Measurements from ENCODE around the gene METTL9. TPM values are rescaled to one million over a fixed set of nuclear protein-coding genes. Genes with fewer than 3 reads are reported as not detected.
A peak's percentile ranks its signal among the peaks of the same experiment; 100 is the strongest.
"Not testable (repeated sequence)": the region's sequence is repeated elsewhere in the genome, so short reads cannot be mapped to it uniquely, and the experiment has no call there.

The METTL9 gene
- total and polyA plus RNA-seq, 3 donors from 2014 or later: 42.4 to 77.5 (median 70.5) TPM

DNA sequence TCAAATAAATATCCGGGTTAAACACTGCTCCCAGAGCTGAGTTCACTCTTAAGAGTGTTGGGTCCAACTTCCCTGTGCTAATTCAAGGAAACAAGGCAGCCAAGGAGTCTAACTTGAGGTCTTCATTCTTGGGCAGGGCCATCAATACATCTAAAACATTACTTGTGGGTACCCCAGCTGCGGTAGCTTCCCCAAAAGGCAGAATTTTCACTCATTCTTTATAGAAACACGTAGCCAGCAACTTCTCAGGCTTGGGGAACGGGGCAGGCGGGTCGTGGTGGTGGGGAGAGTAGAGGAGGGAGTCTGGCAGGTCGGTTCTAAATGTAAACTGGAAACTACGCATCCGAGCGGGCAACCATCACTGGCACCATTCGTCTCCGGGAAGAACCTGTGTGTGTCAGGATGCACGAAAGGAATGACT lies 666 bp upstream of the METTL9 start:
- Histone ChIP-seq H3K4me3 (peak overlapping the region; percentile 87 to 88), H3K9me3 (no peaks in the 10 kb centered on the region), H3K27me3 (no peaks in the 10 kb centered on the region), H3K27ac (peak overlapping the region; percentile 94 to 96), H3K4me1 (peaks cover 15% of the 10 kb centered on the region), H3K36me3 (ENCODE audit: low read depth, missing control alignments) (no peaks in the 10 kb centered on the region)
- 1 to 2% methylated on average over 13 of the region's 13 CpGs for WGBS, 2 donors
- peak; percentile 30 for DNase-seq
- no peak for TF ChIP-seq POLR2A (IDR thresholded peaks at IDR 0.05)
- TF ChIP-seq, protein P1, sequence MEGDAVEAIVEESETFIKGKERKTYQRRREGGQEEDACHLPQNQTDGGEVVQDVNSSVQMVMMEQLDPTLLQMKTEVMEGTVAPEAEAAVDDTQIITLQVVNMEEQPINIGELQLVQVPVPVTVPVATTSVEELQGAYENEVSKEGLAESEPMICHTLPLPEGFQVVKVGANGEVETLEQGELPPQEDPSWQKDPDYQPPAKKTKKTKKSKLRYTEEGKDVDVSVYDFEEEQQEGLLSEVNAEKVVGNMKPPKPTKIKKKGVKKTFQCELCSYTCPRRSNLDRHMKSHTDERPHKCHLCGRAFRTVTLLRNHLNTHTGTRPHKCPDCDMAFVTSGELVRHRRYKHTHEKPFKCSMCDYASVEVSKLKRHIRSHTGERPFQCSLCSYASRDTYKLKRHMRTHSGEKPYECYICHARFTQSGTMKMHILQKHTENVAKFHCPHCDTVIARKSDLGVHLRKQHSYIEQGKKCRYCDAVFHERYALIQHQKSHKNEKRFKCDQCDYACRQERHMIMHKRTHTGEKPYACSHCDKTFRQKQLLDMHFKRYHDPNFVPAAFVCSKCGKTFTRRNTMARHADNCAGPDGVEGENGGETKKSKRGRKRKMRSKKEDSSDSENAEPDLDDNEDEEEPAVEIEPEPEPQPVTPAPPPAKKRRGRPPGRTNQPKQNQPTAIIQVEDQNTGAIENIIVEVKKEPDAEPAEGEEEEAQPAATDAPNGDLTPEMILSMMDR (IDR thresholded peaks at IDR 0.05): no peak
- intact Hi-C loops (cut with DNase I; ENCODE audit: low total_unique reads): no loop called here

DNA sequence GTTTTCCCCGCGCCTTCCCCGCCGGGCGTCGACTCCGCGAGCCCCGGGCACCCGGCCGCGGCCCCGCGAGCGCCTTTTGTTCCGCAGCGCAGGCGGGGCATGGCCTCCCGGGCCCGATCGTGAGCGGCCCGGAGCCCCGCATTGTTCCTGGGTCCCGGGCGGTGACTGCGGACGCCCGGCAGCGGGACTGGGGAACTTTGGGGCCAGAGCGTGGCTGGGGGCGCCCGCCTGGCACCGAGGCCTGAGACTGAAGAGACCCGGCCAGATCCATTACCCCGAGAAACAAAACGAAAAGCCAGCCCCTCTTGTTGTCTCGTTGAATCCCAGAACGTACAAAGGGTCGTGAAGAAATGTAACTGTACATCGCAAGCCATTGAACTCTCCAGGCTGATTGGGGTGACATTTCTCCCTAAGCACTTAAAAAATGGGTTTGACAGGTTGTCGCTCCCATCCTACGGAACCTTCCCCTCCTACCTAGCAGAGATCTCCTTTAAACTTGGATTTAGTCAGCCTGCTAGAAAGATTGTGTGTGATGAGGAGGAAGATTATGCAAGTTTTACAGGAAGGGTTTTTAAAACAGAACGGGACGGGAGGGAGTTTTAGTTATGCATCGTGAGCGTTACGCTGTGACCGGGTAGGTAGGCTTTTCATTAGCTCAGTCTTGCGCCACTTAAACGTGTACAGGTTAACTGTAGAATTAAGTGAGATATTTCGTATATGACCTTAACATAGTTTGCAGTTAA lies 825 bp downstream of the METTL9 start:
- TF ChIP-seq, protein P1 (IDR thresholded peaks at IDR 0.05): no peak
- no peak for TF ChIP-seq POLR2A (IDR thresholded peaks at IDR 0.05)
- Histone ChIP-seq H3K36me3 (ENCODE audit: low read depth, missing control alignments) (no peaks in the 10 kb centered on the region), H3K4me1 (peaks cover 18% of the 10 kb centered on the region), H3K9me3 (no peaks in the 10 kb centered on the region), H3K27ac (peak overlapping the region; percentile 94 to 96), H3K4me3 (peak overlapping the region; percentile 87 to 88), H3K27me3 (no peaks in the 10 kb centered on the region)
- WGBS, 2 donors: 0 to 1% methylated on average over 20 to 50 of the region's 52 CpGs
- intact Hi-C loops (cut with DNase I; ENCODE audit: low total_unique reads): no loop called here
- DNase-seq: no peak

DNA sequence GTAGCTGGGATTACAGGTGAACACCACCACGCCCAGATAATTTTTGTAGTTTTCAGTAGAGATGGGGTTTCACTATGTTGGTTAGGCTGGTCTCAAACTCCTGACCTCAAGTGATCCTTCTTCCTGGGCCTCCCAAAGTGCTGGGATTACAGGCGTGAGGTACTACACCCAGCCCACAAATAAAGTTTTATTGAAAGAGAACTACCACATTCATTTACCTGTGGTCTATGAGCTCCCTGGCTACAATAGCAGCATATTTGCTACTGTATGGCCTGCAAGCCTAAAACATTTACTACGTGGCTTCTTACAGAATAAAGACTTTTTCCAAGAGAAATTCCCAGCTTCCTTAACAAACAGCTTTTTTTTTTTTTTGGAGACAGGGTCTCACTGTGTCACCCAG lies 3.4 kb downstream of the METTL9 start:
- H3K27ac ChIP-seq: no peak overlapping the region
- peaks cover 18% of the 10 kb centered on the region for H3K4me1 ChIP-seq
- 94% methylated on average over 3 of the region's 3 CpGs for WGBS, 2 donors

DNA sequence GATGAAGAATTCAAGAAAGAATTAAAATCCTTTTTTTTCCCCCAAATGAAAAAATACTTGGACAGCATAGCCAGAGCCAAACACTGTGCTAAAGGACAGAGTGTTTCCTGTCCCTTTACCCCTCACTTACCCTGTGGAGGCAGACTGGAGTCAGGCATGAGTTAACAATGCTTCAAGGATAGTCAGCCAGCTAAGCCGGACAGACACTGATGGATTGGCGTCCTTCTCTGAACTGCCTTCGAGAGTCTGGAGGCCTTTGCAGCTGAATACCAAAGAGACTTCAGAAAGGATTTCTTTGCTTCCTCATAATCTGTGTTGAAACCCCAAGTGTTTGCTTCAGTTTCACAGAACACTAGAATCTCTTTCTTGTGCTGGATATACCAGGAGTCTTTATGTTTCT lies 4.6 kb downstream of the METTL9 start:
- Histone ChIP-seq H3K4me1 (peaks cover 15% of the 10 kb centered on the region), H3K27me3 (no peaks in the 10 kb centered on the region), H3K4me3 (no peak overlapping the region), H3K36me3 (ENCODE audit: low read depth, missing control alignments) (no peaks in the 10 kb centered on the region), H3K27ac (no peak overlapping the region), H3K9me3 (no peaks in the 10 kb centered on the region)
- intact Hi-C loops (cut with DNase I; ENCODE audit: low total_unique reads): no loop called here
- no peak for DNase-seq
- no peak for TF ChIP-seq POLR2A (IDR thresholded peaks at IDR 0.05)
- TF ChIP-seq, protein P1 (IDR thresholded peaks at IDR 0.05): no peak
- WGBS, 2 donors: 43% methylated on average over 3 of the region's 3 CpGs

More for the DNA sequence above, 3.4 kb downstream of the METTL9 start:
- Histone ChIP-seq H3K27me3 (no peaks in the 10 kb centered on the region), H3K36me3 (ENCODE audit: low read depth, missing control alignments) (no peaks in the 10 kb centered on the region), H3K4me3 (no peak overlapping the region), H3K9me3 (no peaks in the 10 kb centered on the region)
- TF ChIP-seq POLR2A (IDR thresholded peaks at IDR 0.05): no peak
- TF ChIP-seq, protein P1 (IDR thresholded peaks at IDR 0.05): no peak
- DNase-seq: no peak
- intact Hi-C loops (cut with DNase I; ENCODE audit: low total_unique reads): no loop called here

DNA sequence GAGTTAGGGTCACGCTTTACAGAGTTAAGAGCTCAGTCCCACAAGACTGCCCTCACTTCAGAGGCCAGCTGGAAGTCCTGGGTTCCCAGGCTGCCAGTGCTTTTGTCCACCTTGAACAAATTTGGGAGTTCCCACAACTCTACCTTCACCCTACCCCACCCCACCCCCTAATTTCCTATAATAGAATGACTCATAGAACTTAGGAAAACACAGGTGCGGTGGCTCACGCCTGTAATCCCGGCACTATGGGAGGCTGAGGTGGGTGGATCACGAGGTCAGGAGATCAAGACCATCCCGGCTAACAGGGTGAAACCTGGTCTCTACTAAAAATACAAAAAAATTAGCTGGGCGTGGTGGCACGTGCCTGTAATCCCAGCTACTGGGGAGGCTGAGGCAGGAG lies 6.5 kb downstream of the METTL9 start:
- H3K27ac ChIP-seq; H3K4me3 ChIP-seq; intact Hi-C loops (cut with DNase I; ENCODE audit: low total_unique reads); H3K27me3 ChIP-seq; H3K9me3 ChIP-seq; DNase-seq; H3K36me3 ChIP-seq (ENCODE audit: low read depth, missing control alignments): not testable (repeated sequence)
- 94 to 95% methylated on average over 8 of the region's 8 CpGs for WGBS, 2 donors
- peaks cover 10% of the 10 kb centered on the region for H3K4me1 ChIP-seq
